ENCODE measurements around the gene NUP214. TPM values are rescaled to one million over a fixed set of nuclear protein-coding genes. Genes with fewer than 3 reads are reported as not detected.
A peak's percentile ranks its signal among the peaks of the same experiment; 100 is the strongest.

Gene NUP214
- total RNA-seq, 1 experiment from 2014 or later: 25.6 TPM

GRCh38 chr9:131276094-131276888, 150.9 kb downstream of the NUP214 start, which contains the start of gene FAM78A:
TSS of gene FAM78A (minus strand) at chr9:131276510. CDS start at chr9:131276179, 331 bp downstream.
- H4K20me1 ChIP-seq (ENCODE audit: low read length): no peaks in the 10 kb centered on the region
- peak within 1 kb of the TSS; percentile 42; the same call in 1 of the 2 replicates for H2AFZ ChIP-seq (ENCODE audit: low read length)
- H3K9me3 ChIP-seq (ENCODE audit: low read length): no peaks in the 10 kb centered on the region
- BruUV-seq (replicated peaks): no TSS peak
- no peak within 1 kb of the TSS for H3K9ac ChIP-seq (ENCODE audit: low read length)
- peak within 1 kb of the TSS; percentile 78 for H3K4me2 ChIP-seq (ENCODE audit: low read length)
- peaks cover 9% of the 10 kb centered on the region for H3K27me3 ChIP-seq (ENCODE audit: low read length)
- no peaks in the 10 kb centered on the region for H3K79me2 ChIP-seq (ENCODE audit: low read length)
- POLR2A ChIA-PET (ENCODE audit: unreplicated experiment): no interaction called here
- no peak for ATAC-seq
- no peak within 1 kb of the TSS for H3K27ac ChIP-seq (ENCODE audit: low read length)
- CTCF ChIA-PET: no interaction called here
- H3K36me3 ChIP-seq (ENCODE audit: low read depth, low read length): no peaks in the 10 kb centered on the region
- DNase-seq: no peak
- TF ChIP-seq EZH2phosphoT487 (IDR thresholded peaks at IDR 0.05; ENCODE audit: borderline replicate concordance, low read length): no peak
- no peak for TF ChIP-seq CTCF (conservative IDR thresholded peaks at IDR 0.05; ENCODE audit: low read depth, low read length)
- no peak for TF ChIP-seq EZH2 (IDR thresholded peaks at IDR 0.05; ENCODE audit: low read length, unreplicated experiment)
- peak within 1 kb of the TSS; percentile 60 for H3K4me3 ChIP-seq (ENCODE audit: low read length)
- no peaks in the 10 kb centered on the region for H3K4me1 ChIP-seq (ENCODE audit: insufficient read depth, low read length)
- no peaks in the 10 kb centered on the region for H3F3A ChIP-seq (ENCODE audit: low read length, unreplicated experiment)
- intact Hi-C loops (cut with micrococcal nuclease): no loop called here
- H3K9me2 ChIP-seq (replicated peaks; ENCODE audit: low read length): no peaks in the 10 kb centered on the region

DNA sequence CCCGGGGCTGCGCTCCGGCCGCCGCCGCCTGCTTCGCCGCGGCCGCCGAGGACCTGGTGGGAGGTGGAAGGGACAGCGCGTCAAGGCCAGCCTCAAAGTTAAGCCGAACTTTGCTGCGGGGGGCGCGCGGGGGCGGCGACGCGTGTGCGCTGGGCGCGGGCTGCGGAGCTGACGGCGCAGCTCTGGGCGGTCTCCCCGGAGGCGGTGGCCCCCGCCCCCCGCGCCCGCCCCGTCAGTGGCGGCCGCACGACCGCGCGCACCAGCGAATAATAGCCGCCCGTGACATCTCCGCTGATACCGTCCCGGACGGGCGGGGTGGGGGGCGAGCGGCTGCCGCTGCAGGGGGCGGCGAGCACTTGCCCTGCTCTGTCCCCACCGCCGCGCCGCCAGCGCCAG, 151.5 kb downstream of the NUP214 start:
- Histone ChIP-seq H3K27ac (ENCODE audit: low read length) (no peak overlapping the region), H3F3A (ENCODE audit: low read length, unreplicated experiment) (no peaks in the 10 kb centered on the region), H3K4me2 (ENCODE audit: low read length) (peak overlapping the region; percentile 78), H3K79me2 (ENCODE audit: low read length) (no peaks in the 10 kb centered on the region), H3K27me3 (ENCODE audit: low read length) (peaks cover 13% of the 10 kb centered on the region), H3K9me2 (replicated peaks; ENCODE audit: low read length) (no peaks in the 10 kb centered on the region), H3K4me1 (ENCODE audit: insufficient read depth, low read length) (no peaks in the 10 kb centered on the region), H3K9ac (ENCODE audit: low read length) (no peak overlapping the region), H3K4me3 (ENCODE audit: low read length) (peak overlapping the region; percentile 60; the same call in 1 of the 2 replicates), H2AFZ (ENCODE audit: low read length) (peak overlapping the region; percentile 42; the same call in 1 of the 2 replicates), H3K9me3 (ENCODE audit: low read length) (no peaks in the 10 kb centered on the region), H3K36me3 (ENCODE audit: low read depth, low read length) (no peaks in the 10 kb centered on the region), H4K20me1 (ENCODE audit: low read length) (no peaks in the 10 kb centered on the region)
- CTCF ChIA-PET: no interaction called here
- no TSS peak for BruUV-seq (replicated peaks)
- no peak for ATAC-seq
- POLR2A ChIA-PET (ENCODE audit: unreplicated experiment): no interaction called here
- no peak for DNase-seq
- TF ChIP-seq EZH2 (IDR thresholded peaks at IDR 0.05; ENCODE audit: low read length, unreplicated experiment) (no peak), CTCF (conservative IDR thresholded peaks at IDR 0.05; ENCODE audit: low read depth, low read length) (no peak), EZH2phosphoT487 (IDR thresholded peaks at IDR 0.05; ENCODE audit: borderline replicate concordance, low read length) (no peak)
- intact Hi-C loops (cut with micrococcal nuclease): no loop called here

- no peak for TF ChIP-seq CTCF (conservative IDR thresholded peaks at IDR 0.05; ENCODE audit: low read depth, low read length)
- no peak for TF ChIP-seq EZH2phosphoT487 (IDR thresholded peaks at IDR 0.05; ENCODE audit: borderline replicate concordance, low read length)
- no peak for TF ChIP-seq EZH2 (IDR thresholded peaks at IDR 0.05; ENCODE audit: low read length, unreplicated experiment)
- Histone ChIP-seq H3K9me2 (replicated peaks; ENCODE audit: low read length) (no peaks in the 10 kb centered on the region), H3K27me3 (ENCODE audit: low read length) (peaks cover 18% of the 10 kb centered on the region), H3K9ac (ENCODE audit: low read length) (no peak overlapping the region), H3K9me3 (ENCODE audit: low read length) (no peaks in the 10 kb centered on the region), H3K4me2 (ENCODE audit: low read length) (peak overlapping the region; percentile 78), H3K36me3 (ENCODE audit: low read depth, low read length) (no peaks in the 10 kb centered on the region), H3K27ac (ENCODE audit: low read length) (no peak overlapping the region), H2AFZ (ENCODE audit: low read length) (peak overlapping the region; percentile 42; the same call in 1 of the 2 replicates), H3F3A (ENCODE audit: low read length, unreplicated experiment) (no peaks in the 10 kb centered on the region), H3K4me3 (ENCODE audit: low read length) (peak overlapping the region; percentile 60), H3K4me1 (ENCODE audit: insufficient read depth, low read length) (no peaks in the 10 kb centered on the region), H3K79me2 (ENCODE audit: low read length) (no peaks in the 10 kb centered on the region), H4K20me1 (ENCODE audit: low read length) (no peaks in the 10 kb centered on the region)
- intact Hi-C loops (cut with micrococcal nuclease): no loop called here
- ATAC-seq (no peak), DNase-seq (no peak)
- no TSS peak for BruUV-seq (replicated peaks)
- ChIA-PET CTCF (no interaction called here), POLR2A (ENCODE audit: unreplicated experiment) (no interaction called here)
Measured at GRCh38 chr9:131277287-131277909, 152.0 kb downstream of the NUP214 start.
